ENCODE results near the gene SAV1. TPM values are rescaled to one million over a fixed set of nuclear protein-coding genes. Genes with fewer than 3 reads are reported as not detected.

SAV1 gene
- total RNA-seq, 4 donors from 2014 or later = 23.3 to 40.0 (median 26.2) TPM

- no peak overlapping the region for H3K4me3 ChIP-seq
- no peaks in the 10 kb centered on the region for H3K27me3 ChIP-seq
- DNase-seq (ENCODE audit: low spot score in 2 of 2) = no peak
- H3K36me3 ChIP-seq = no peaks in the 10 kb centered on the region
- TF ChIP-seq POLR2AphosphoS5 (IDR thresholded peaks at IDR 0.05) = no peak
- TF ChIP-seq EP300 (IDR thresholded peaks at IDR 0.05) = no peak
- TF ChIP-seq POLR2A (IDR thresholded peaks at IDR 0.05) = no peak
- TF ChIP-seq CTCF (IDR thresholded peaks at IDR 0.05) = no peak
- no peaks in the 10 kb centered on the region for H3K4me1 ChIP-seq
- no peak overlapping the region for H3K27ac ChIP-seq
- no peaks in the 10 kb centered on the region for H3K9me3 ChIP-seq
- WGBS = 65% methylated on average over 3 of the region's 3 CpGs
These were observed 60.9 kb downstream of the SAV1 start for GRCh38 chr14:50607181-50607580.

- Histone ChIP-seq H3K36me3 (no peaks in the 10 kb centered on the region), H3K9me3 (no peaks in the 10 kb centered on the region), H3K4me1 (no peaks in the 10 kb centered on the region), H3K4me3 (no peak overlapping the region), H3K27me3 (no peaks in the 10 kb centered on the region), H3K27ac (no peak overlapping the region)
- TF ChIP-seq POLR2AphosphoS5 (IDR thresholded peaks at IDR 0.05) = no peak
- TF ChIP-seq CTCF (IDR thresholded peaks at IDR 0.05) = no peak
- no peak for TF ChIP-seq EP300 (IDR thresholded peaks at IDR 0.05)
- no peak for TF ChIP-seq POLR2A (IDR thresholded peaks at IDR 0.05)
- DNase-seq (ENCODE audit: low spot score in 2 of 2) = no peak
- 80% methylated on average over 2 of the region's 2 CpGs for WGBS
These were observed 61.6 kb downstream of the SAV1 start for GRCh38 chr14:50606468-50606867.

- no peak overlapping the region for H3K27ac ChIP-seq
- no peak for DNase-seq (ENCODE audit: low spot score in 2 of 2)
- no peaks in the 10 kb centered on the region for H3K27me3 ChIP-seq
- H3K9me3 ChIP-seq = no peaks in the 10 kb centered on the region
- WGBS = 30% methylated on average over 1 of the region's 1 CpG
- no peak overlapping the region for H3K4me3 ChIP-seq
- no peaks in the 10 kb centered on the region for H3K4me1 ChIP-seq
- no peak for TF ChIP-seq CTCF (IDR thresholded peaks at IDR 0.05)
- no peak for TF ChIP-seq POLR2AphosphoS5 (IDR thresholded peaks at IDR 0.05)
- TF ChIP-seq POLR2A (IDR thresholded peaks at IDR 0.05) = no peak
- TF ChIP-seq EP300 (IDR thresholded peaks at IDR 0.05) = no peak
- H3K36me3 ChIP-seq = no peaks in the 10 kb centered on the region
These were observed 62.3 kb downstream of the SAV1 start for GRCh38 chr14:50605766-50606165.

DNA sequence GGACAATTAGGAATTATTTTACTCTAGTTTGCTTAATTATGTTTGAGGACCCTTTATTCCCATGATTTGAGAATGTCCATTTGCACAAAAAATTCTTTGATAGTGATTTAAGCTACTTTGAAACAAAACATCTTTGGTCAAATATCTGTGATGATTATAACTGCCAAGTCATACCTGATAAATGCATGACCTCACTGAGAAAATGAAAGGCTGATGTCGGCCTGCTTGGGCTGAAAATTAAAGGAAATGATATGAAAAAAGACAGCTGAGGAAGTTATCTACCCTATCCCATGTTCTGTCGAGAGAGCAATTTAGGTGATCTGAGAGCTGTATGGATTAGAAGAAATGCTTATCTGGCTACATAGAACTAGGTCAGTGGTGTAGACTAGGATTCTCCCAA, 64.5 kb downstream of the SAV1 start:
- Histone ChIP-seq H3K27ac (no peak overlapping the region), H3K4me3 (no peak overlapping the region), H3K27me3 (no peaks in the 10 kb centered on the region), H3K36me3 (no peaks in the 10 kb centered on the region), H3K4me1 (peaks cover 8% of the 10 kb centered on the region), H3K9me3 (no peaks in the 10 kb centered on the region)
- WGBS = 88% methylated on average over 2 of the region's 2 CpGs
- no peak for DNase-seq (ENCODE audit: low spot score in 2 of 2)
- TF ChIP-seq EP300 (IDR thresholded peaks at IDR 0.05) (no peak), POLR2A (IDR thresholded peaks at IDR 0.05) (no peak), POLR2AphosphoS5 (IDR thresholded peaks at IDR 0.05) (no peak)

GRCh38 chr14:50602035-50602434, 66.1 kb downstream of the SAV1 start:
- H3K9me3 ChIP-seq = no peaks in the 10 kb centered on the region
- H3K27me3 ChIP-seq = no peaks in the 10 kb centered on the region
- 88% methylated on average over 3 of the region's 3 CpGs for WGBS
- no peak for DNase-seq (ENCODE audit: low spot score in 2 of 2)
- H3K4me1 ChIP-seq = peaks cover 8% of the 10 kb centered on the region
- H3K27ac ChIP-seq = no peak overlapping the region
- TF ChIP-seq CTCF (IDR thresholded peaks at IDR 0.05) (no peak), POLR2A (IDR thresholded peaks at IDR 0.05) (no peak), POLR2AphosphoS5 (IDR thresholded peaks at IDR 0.05) (no peak), EP300 (IDR thresholded peaks at IDR 0.05) (no peak)
- H3K4me3 ChIP-seq = no peak overlapping the region
- H3K36me3 ChIP-seq = no peaks in the 10 kb centered on the region

GRCh38 chr14:50601394-50601793, 66.7 kb downstream of the SAV1 start:
- Histone ChIP-seq H3K9me3 (no peaks in the 10 kb centered on the region), H3K27ac (no peak overlapping the region), H3K27me3 (no peaks in the 10 kb centered on the region), H3K4me1 (peaks cover 8% of the 10 kb centered on the region), H3K4me3 (no peak overlapping the region), H3K36me3 (no peaks in the 10 kb centered on the region)
- 75% methylated on average over 2 of the region's 2 CpGs for WGBS
- DNase-seq (ENCODE audit: low spot score in 2 of 2) = no peak
- TF ChIP-seq POLR2AphosphoS5 (IDR thresholded peaks at IDR 0.05) (no peak), POLR2A (IDR thresholded peaks at IDR 0.05) (no peak), EP300 (IDR thresholded peaks at IDR 0.05) (no peak), CTCF (IDR thresholded peaks at IDR 0.05) (no peak)
